Memory B cell (primary cell): ENCODE results near the gene GFRA1.
"Not testable (repeated sequence)": the region's sequence is repeated elsewhere in the genome, so short reads cannot be mapped to it uniquely, and the experiment has no call there.

ENCODE experiments used
- ATAC-seq: fragments of 150-1000 bp; cut with Tn5 transposase; 2 replicates; pipeline ENCODE4 v1.10.0; 2021; ENCODE audit warnings: low read depth, mild to moderate bottlenecking, moderate library complexity
- DNase-seq, 2 donors: peaks; one replicate each; pipeline ENCODE4 v3.0.0; 2022; ENCODE audit warnings: low spot score in 2 of 2
- H3K27ac Mint-ChIP-seq: one replicate; pipeline ENCODE4 v1.8.0; 2022; ENCODE audit warnings: mild to moderate bottlenecking, moderate library complexity, mixed read lengths
- H3K27me3 Mint-ChIP-seq: one replicate; pipeline ENCODE4 v1.8.0; 2022; ENCODE audit warnings: mixed read lengths
- H3K36me3 Mint-ChIP-seq: one replicate; pipeline ENCODE4 v1.8.0; 2022; ENCODE audit warnings: mild to moderate bottlenecking, mixed read lengths
- H3K4me1 Mint-ChIP-seq: one replicate; pipeline ENCODE4 v1.8.0; 2022; ENCODE audit warnings: mixed read lengths
- H3K4me3 Mint-ChIP-seq: one replicate; pipeline ENCODE4 v1.8.0; 2022; ENCODE audit warnings: mild to moderate bottlenecking, moderate library complexity, mixed read lengths
- H3K9me3 Mint-ChIP-seq: one replicate; pipeline ENCODE4 v1.8.0; 2022; ENCODE audit warnings: mixed read lengths

The GFRA1 gene

DNA sequence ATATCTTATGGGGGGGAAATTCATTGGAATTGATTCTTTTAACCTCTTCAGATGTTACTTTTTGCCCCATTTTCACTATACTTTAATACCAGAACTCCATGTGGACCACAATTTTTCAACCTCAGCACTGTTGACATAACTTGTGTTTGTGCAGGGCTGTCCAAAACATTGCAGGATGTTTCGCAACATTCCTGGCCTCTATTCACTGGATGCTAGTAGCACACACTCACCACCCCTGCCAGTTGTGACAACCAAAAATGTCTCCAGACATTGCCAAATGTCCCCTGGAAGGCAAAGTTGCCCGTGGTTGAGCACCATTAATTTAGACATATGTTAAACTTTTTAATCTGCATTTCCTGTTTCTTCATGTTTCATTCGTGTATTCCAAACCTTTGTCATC lies 234.7 kb downstream of the GFRA1 start:
- no peak overlapping the region for H3K4me3 Mint-ChIP-seq
- H3K9me3 Mint-ChIP-seq = peaks cover 3% of the 10 kb centered on the region
- DNase-seq (no peak), ATAC-seq (no peak)
- H3K36me3 Mint-ChIP-seq = no peaks in the 10 kb centered on the region
- no peaks in the 10 kb centered on the region for H3K4me1 Mint-ChIP-seq
- H3K27ac Mint-ChIP-seq = no peak overlapping the region
- no peaks in the 10 kb centered on the region for H3K27me3 Mint-ChIP-seq

GRCh38 chr10:116035406-116035805 lies 237.6 kb downstream of the GFRA1 start:
- peaks cover 12% of the 10 kb centered on the region for H3K9me3 Mint-ChIP-seq
- not testable (repeated sequence) for H3K4me1 Mint-ChIP-seq, ATAC-seq, H3K27me3 Mint-ChIP-seq, H3K36me3 Mint-ChIP-seq, DNase-seq, H3K4me3 Mint-ChIP-seq, H3K27ac Mint-ChIP-seq

DNA sequence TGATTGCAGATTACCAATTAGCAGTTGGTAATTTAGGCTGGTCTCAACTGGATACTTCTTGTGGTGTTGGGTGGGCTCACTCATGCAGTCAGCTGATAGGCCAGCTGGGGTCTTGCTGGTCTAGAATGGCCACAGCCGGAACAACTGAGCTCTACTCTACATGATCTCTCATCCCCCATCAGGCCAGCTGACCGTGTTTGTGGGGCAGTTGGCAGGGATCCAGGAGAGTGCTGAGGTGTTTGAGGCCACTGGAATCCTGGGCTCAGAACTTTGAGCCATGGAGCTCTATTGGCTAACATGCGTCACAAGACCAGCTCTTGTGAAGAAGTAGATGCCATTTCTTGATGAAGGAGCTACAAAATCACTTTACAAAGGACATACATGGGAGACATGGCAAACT lies 242.4 kb downstream of the GFRA1 start:
- Mint-ChIP-seq H3K9me3 (peaks cover 15% of the 10 kb centered on the region), H3K27me3 (no peaks in the 10 kb centered on the region), H3K27ac (no peak overlapping the region), H3K36me3 (no peaks in the 10 kb centered on the region), H3K4me1 (no peaks in the 10 kb centered on the region), H3K4me3 (no peak overlapping the region)
- ATAC-seq (no peak), DNase-seq (no peak)

DNA sequence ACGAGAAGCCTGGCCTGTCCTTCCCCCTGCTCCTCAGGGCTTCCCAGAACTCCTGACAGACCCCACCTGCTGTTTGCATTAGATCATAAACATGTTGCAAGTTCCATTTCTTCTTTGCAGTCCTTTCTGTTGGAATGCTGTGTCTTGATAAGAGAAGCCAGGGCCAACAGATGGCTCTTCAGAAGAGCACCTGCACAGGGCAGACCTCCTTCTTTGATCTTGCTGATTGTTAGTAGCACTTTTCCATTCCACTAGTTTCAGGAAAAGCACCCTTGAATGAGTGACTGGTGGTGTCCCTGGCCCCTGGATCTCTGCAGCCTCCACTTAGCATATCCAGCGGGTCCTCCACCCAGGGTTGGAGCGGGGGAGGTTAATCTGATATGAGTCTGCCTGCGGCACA lies 243.2 kb downstream of the GFRA1 start:
- no peaks in the 10 kb centered on the region for H3K4me1 Mint-ChIP-seq
- no peaks in the 10 kb centered on the region for H3K27me3 Mint-ChIP-seq
- H3K36me3 Mint-ChIP-seq = no peaks in the 10 kb centered on the region
- H3K9me3 Mint-ChIP-seq = peaks cover 15% of the 10 kb centered on the region
- DNase-seq = no peak
- no peak overlapping the region for H3K4me3 Mint-ChIP-seq
- no peak overlapping the region for H3K27ac Mint-ChIP-seq
- no peak for ATAC-seq

GRCh38 chr10:116027355-116027754 lies 245.7 kb downstream of the GFRA1 start:
- Mint-ChIP-seq H3K27me3 (no peaks in the 10 kb centered on the region), H3K36me3 (no peaks in the 10 kb centered on the region), H3K4me3 (no peak overlapping the region), H3K9me3 (peaks cover 7% of the 10 kb centered on the region), H3K4me1 (no peaks in the 10 kb centered on the region), H3K27ac (no peak overlapping the region)
- DNase-seq (no peak), ATAC-seq (no peak)

- ATAC-seq (no peak), DNase-seq (no peak)
- no peak overlapping the region for H3K27ac Mint-ChIP-seq
- H3K4me1 Mint-ChIP-seq = no peaks in the 10 kb centered on the region
- H3K9me3 Mint-ChIP-seq = peaks cover 6% of the 10 kb centered on the region
- no peak overlapping the region for H3K4me3 Mint-ChIP-seq
- H3K36me3 Mint-ChIP-seq = no peaks in the 10 kb centered on the region
- H3K27me3 Mint-ChIP-seq = no peaks in the 10 kb centered on the region
These were observed 246.3 kb downstream of the GFRA1 start for GRCh38 chr10:116026725-116027124.

- Mint-ChIP-seq H3K4me1 (no peaks in the 10 kb centered on the region), H3K9me3 (peaks cover 3% of the 10 kb centered on the region), H3K27me3 (no peaks in the 10 kb centered on the region), H3K27ac (no peak overlapping the region), H3K4me3 (no peak overlapping the region), H3K36me3 (no peaks in the 10 kb centered on the region)
- ATAC-seq = no peak
- no peak for DNase-seq
These were observed 246.7 kb downstream of the GFRA1 start for GRCh38 chr10:116026315-116026714.

DNA sequence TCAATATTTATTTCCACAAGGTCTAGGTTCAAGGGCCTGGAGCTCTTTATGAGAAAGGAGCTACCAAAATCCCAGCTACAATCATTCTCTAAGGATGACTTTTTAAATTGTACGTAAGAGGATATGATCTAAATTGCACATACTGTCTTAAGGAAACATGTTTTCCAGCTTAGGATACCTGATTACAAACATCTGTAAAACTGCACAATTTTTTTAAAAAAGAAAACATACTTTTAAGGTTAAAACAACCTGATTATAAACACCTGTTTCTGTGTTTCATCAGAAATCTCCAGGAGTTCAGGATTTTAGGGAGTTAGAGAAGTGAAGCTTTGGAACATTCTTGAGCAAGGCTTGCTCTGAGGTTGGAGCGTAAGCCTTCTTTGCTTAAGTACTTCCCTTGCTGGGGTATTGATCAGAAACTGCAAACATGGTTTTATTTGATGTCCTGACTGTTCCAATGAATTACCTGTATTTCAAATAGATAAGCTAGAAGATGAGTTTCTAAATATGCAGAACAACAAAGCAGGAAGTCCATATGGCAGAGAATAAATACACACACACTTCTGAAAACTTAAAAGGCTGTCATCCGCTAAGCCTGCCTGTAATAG lies 248.6 kb downstream of the GFRA1 start:
- peaks cover 6% of the 10 kb centered on the region for H3K9me3 Mint-ChIP-seq

GRCh38 chr10:116017405-116017804 lies 255.6 kb downstream of the GFRA1 start:
- H3K27me3 Mint-ChIP-seq = no peaks in the 10 kb centered on the region
- no peak for DNase-seq
- ATAC-seq = no peak
- H3K9me3 Mint-ChIP-seq = peaks cover 7% of the 10 kb centered on the region
- no peak overlapping the region for H3K4me3 Mint-ChIP-seq
- H3K4me1 Mint-ChIP-seq = no peaks in the 10 kb centered on the region
- no peaks in the 10 kb centered on the region for H3K36me3 Mint-ChIP-seq
- no peak overlapping the region for H3K27ac Mint-ChIP-seq

More for the DNA sequence above, 248.6 kb downstream of the GFRA1 start:
- no peaks in the 10 kb centered on the region for H3K36me3 Mint-ChIP-seq
- no peak overlapping the region for H3K4me3 Mint-ChIP-seq
- ATAC-seq = no peak
- no peaks in the 10 kb centered on the region for H3K27me3 Mint-ChIP-seq
- no peak for DNase-seq
- H3K4me1 Mint-ChIP-seq = no peaks in the 10 kb centered on the region
- no peak overlapping the region for H3K27ac Mint-ChIP-seq

DNA sequence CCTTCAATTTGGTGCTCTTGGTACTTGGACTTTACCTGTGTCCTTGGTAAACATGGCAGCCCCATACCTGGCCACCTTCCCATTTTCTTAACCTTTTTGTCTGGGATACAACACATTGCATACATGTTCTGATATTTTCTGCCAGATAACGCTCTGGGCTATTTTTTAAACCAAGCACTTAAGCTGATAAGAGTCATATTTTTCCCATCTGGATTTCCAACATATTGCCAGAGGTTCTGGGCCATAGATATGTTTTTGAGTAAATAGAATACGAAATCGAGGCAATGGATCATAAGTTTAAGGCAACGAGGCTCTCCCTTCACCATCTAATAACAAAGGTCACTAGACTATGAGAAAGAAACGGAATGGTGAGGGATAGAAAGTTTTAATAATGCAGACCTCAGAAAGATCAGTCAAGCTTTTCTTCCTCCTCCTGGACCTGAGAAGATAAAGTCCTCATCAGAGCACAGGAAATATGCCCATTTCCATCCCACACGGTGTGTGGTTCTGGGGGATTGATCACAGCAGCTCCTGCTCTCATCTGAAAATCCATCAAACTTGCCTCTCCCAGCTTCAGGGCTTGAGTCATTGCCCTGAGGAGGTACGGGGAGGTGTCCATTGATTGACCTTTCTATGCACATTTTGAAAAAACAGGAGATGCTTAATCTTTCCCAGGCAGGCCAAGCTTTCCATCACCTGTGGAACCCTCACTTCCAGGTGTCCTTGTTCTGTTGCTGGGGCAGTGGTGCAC lies 257.2 kb downstream of the GFRA1 start:
- H3K27ac Mint-ChIP-seq = no peak overlapping the region
- no peaks in the 10 kb centered on the region for H3K36me3 Mint-ChIP-seq
- ATAC-seq (no peak), DNase-seq (no peak)
- H3K4me1 Mint-ChIP-seq = no peaks in the 10 kb centered on the region
- no peak overlapping the region for H3K4me3 Mint-ChIP-seq
- no peaks in the 10 kb centered on the region for H3K27me3 Mint-ChIP-seq
- peaks cover 3% of the 10 kb centered on the region for H3K9me3 Mint-ChIP-seq

GRCh38 chr10:116014871-116015582 lies 258.0 kb downstream of the GFRA1 start:
- Mint-ChIP-seq H3K27me3 (no peaks in the 10 kb centered on the region), H3K4me1 (no peaks in the 10 kb centered on the region), H3K4me3 (no peak overlapping the region), H3K36me3 (no peaks in the 10 kb centered on the region), H3K9me3 (peaks cover 4% of the 10 kb centered on the region), H3K27ac (no peak overlapping the region)
- no peak for DNase-seq
- ATAC-seq = no peak

GRCh38 chr10:116014326-116014725 lies 258.7 kb downstream of the GFRA1 start:
- no peak overlapping the region for H3K27ac Mint-ChIP-seq
- H3K4me3 Mint-ChIP-seq = no peak overlapping the region
- H3K27me3 Mint-ChIP-seq = no peaks in the 10 kb centered on the region
- DNase-seq (no peak), ATAC-seq (no peak)
- H3K9me3 Mint-ChIP-seq = peaks cover 4% of the 10 kb centered on the region
- H3K36me3 Mint-ChIP-seq = no peaks in the 10 kb centered on the region
- no peaks in the 10 kb centered on the region for H3K4me1 Mint-ChIP-seq

DNA sequence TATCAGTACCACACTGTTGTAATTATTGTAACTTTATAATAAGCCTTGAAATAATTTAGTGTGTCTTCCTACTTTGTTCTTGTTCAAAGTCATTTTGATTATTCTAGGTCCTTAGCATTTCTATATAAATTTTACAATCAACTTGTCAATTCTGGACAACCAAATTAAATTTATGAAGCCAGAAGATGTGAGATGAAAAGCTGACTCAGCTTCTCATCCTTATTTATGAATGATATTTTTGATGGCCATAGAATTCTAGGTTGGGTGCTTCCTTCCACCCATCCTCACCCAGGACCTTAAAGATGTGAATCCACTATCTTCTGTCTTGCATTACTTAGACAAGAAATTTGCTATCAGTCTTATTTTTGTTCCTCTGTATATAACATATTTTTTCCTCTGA lies 261.1 kb downstream of the GFRA1 start:
- no peaks in the 10 kb centered on the region for H3K36me3 Mint-ChIP-seq
- peaks cover 3% of the 10 kb centered on the region for H3K9me3 Mint-ChIP-seq
- no peak overlapping the region for H3K4me3 Mint-ChIP-seq
- no peaks in the 10 kb centered on the region for H3K4me1 Mint-ChIP-seq
- H3K27me3 Mint-ChIP-seq = no peaks in the 10 kb centered on the region
- no peak for DNase-seq
- H3K27ac Mint-ChIP-seq = no peak overlapping the region
- no peak for ATAC-seq

GRCh38 chr10:116007256-116007891 lies 265.6 kb downstream of the GFRA1 start:
- Mint-ChIP-seq H3K4me1 (no peaks in the 10 kb centered on the region), H3K36me3 (no peaks in the 10 kb centered on the region), H3K27ac (no peak overlapping the region), H3K27me3 (no peaks in the 10 kb centered on the region), H3K4me3 (no peak overlapping the region), H3K9me3 (peaks cover 1% of the 10 kb centered on the region)
- ATAC-seq = no peak
- no peak for DNase-seq
